Spleen (tissue), 13 donors: Measurements from ENCODE around the gene SPRED3. TPM values are rescaled to one million over a fixed set of nuclear protein-coding genes. Genes with fewer than 3 reads are reported as not detected.
"Not testable (repeated sequence)": the region's sequence is repeated elsewhere in the genome, so short reads cannot be mapped to it uniquely, and the experiment has no call there.

Source experiments
- DNase-seq: peaks from one replicate; pipeline ENCODE4 v3.0.0-alpha.2; 2020
- H3K27ac ChIP-seq, 8 donors: fragments of 200-600 bp; sonication (generic) in 7 of 8; 1 replicate in 4 of 8; 2 replicates in 4 of 8; pipeline versions ENCODE4 v1.5.0 to v1.8.0; 2016 to 2021; ENCODE audit warnings: inconsistent platforms in 4 of 8, mild to moderate bottlenecking in 4 of 8, moderate library complexity in 1 of 8
- H3K27me3 ChIP-seq, 7 donors: fragments of 200-600 bp; sonication (generic) in 6 of 7; replicated peaks in 1 of 7; 1 replicate in 4 of 7; 2 replicates in 3 of 7; pipeline versions ENCODE4 v1.5.0 to v1.8.0; 2016 to 2021; ENCODE audit warnings: inconsistent platforms in 3 of 7, mild to moderate bottlenecking in 1 of 7
- H3K36me3 ChIP-seq, 6 donors: fragments of 200-600 bp; sonication (generic) in 5 of 6; 1 replicate in 4 of 6; 2 replicates in 2 of 6; pipeline versions ENCODE4 v1.5.0 to v1.8.0; 2016 to 2021; ENCODE audit warnings: inconsistent platforms in 2 of 6
- H3K4me1 ChIP-seq, 6 donors: fragments of 200-600 bp; sonication (generic) in 5 of 6; 1 replicate in 3 of 6; 2 replicates in 3 of 6; pipeline versions ENCODE4 v1.5.0 to v1.8.0; 2016 to 2021; ENCODE audit warnings: inconsistent platforms in 3 of 6
- H3K4me3 ChIP-seq, 8 donors: fragments of 200-600 bp; sonication (generic) in 7 of 8; 1 replicate in 4 of 8; 2 replicates in 4 of 8; pipeline versions ENCODE4 v1.5.0 to v1.8.0; 2016 to 2021; ENCODE audit warnings: inconsistent platforms in 4 of 8, mild to moderate bottlenecking in 4 of 8, moderate library complexity in 2 of 8
- H3K9me3 ChIP-seq, 8 donors: fragments of 200-600 bp; sonication (generic) in 7 of 8; 1 replicate in 4 of 8; 2 replicates in 4 of 8; pipeline versions ENCODE4 v1.5.0 to v1.8.0; 2016 to 2021; ENCODE audit warnings: inconsistent platforms in 4 of 8
- CTCF ChIP-seq, 11 experiments: fragments of 200-600 bp in 7 of 11; fragments of 450-650 bp in 4 of 11; sonication (generic) in 4 of 11; IDR thresholded peaks in 8 of 11; conservative IDR thresholded peaks in 3 of 11; 1 replicate in 7 of 11; 2 replicates in 4 of 11; pipeline versions ENCODE4 v1.4.0 to v1.8.0; 2016 to 2021; ENCODE audit warnings: antibody characterized with exemption in 11 of 11, inconsistent platforms in 4 of 11, mild to moderate bottlenecking in 1 of 11
- POLR2A ChIP-seq, 3 donors: fragments of 450-650 bp; IDR thresholded peaks; one replicate each; pipeline ENCODE4 v1.5.1; 2017; ENCODE audit warnings: antibody characterized with exemption in 3 of 3, mild to moderate bottlenecking in 1 of 3
- POLR2AphosphoS5 ChIP-seq, 3 donors: sonication (generic); formaldehyde crosslinking; IDR thresholded peaks; one replicate each; pipeline ENCODE4 v1.5.1; 2017; ENCODE audit warnings: antibody characterized with exemption in 3 of 3
- WGBS, 5 donors: extraction: QIAGEN DNeasy Blood & Tissue Kit in 3 of 5; methylation state at CpG; one replicate each; pipeline versions ENCODE4 v1.1.5 to v1.1.7; 2013 to 2018; 5-methylcytosine and 5-hydroxymethylcytosine counted together
- intact Hi-C: fragments of 100-400 bp; cut with DNase I; formaldehyde crosslinking; loops from one replicate; pipeline ENCODE4 v1.15.0; 2023; ENCODE audit warnings: low total_unique reads
- long read RNA-seq, 2 donors: transcript quantifications; one replicate each; lab custom pipeline, GENCODE V29; 2026
- polyA plus RNA-seq, 3 donors: library from polyadenylated mRNA; stranded (reverse); fragments of 200-250 nt; gene quantifications; one replicate each; pipeline ENCODE4 v1.2.1, GENCODE V29; 2013
- total RNA-seq, 7 donors: library from RNA; depleted of rRNA in 3 of 7; stranded (reverse); fragments of >200 nt in 3 of 7; fragmentation: NEBNext Ultra II Directional in 4 of 7; extraction: Animal tissue kit (Norgen Biotek cat#: 25700) in 4 of 7; gene quantifications; one replicate each; pipeline versions ENCODE4 v1.1.0 to v1.2.1, GENCODE V29; 2016 to 2021
- donor health status: healthy with polysubstance abuse.
- donor health status: DM: no; HTN: no; CAD: no; lungs with moderate emphysema.
- donor health status: DM: no; HTN: no; CAD: no.
- donor health status: Bipolar disorder and iron deficiency.
- donor health status: healthy.
- donor health status: DM: no; HTN: no; CAD: no.
- donor health status: DM: yes; HTN: yes; CAD: no.

Gene SPRED3
- total RNA-seq = 1 to 10 TPM in 1 of 7 donors, under 1 TPM in 5, not detected in 1; 0.14 to 1.2 (median 0.47) TPM
- under 1 TPM; 0.03 to 0.46 (median 0.45) TPM for polyA plus RNA-seq
- long read RNA-seq, donor 1 = 0 reads
- long read RNA-seq, donor 2 = 0 reads

GRCh38 chr19:38388349-38389100 lies at the start of gene SPRED3:
Gene SPRED3, plus strand, starts transcription at chr19:38388697. Its CDS starts 1,606 bp downstream, at chr19:38390303.
- no peak for DNase-seq
- Histone ChIP-seq H3K4me3 (peak within 1 kb of the TSS; percentile 5 to 73 (median 42)), H3K9me3 (no peaks in the 10 kb centered on the region), H3K36me3 (peaks cover 0 to 29% (median 15%) of the 10 kb centered on the region in 6 donors), H3K27ac (peak within 1 kb of the TSS in 3 of 8 donors; percentile 57 to 75 (median 69)), H3K27me3 (peaks cover 0 to 84% (median 48%) of the 10 kb centered on the region in 7 donors), H3K4me1 (peaks cover 30 to 52% (median 42%) of the 10 kb centered on the region in 6 donors)
- WGBS, 5 donors = 0 to 7% (median 1%) methylated on average over 16 to 44 of the region's 46 CpGs
- intact Hi-C loops = no loop called here
- TF ChIP-seq CTCF (IDR thresholded peaks at IDR 0.05 in 8 of 11, conservative IDR thresholded peaks at IDR 0.05 in 3 of 11) (no peak), POLR2AphosphoS5 (IDR thresholded peaks at IDR 0.05) (no peak), POLR2A (IDR thresholded peaks at IDR 0.05) (no peak)

- intact Hi-C loops = loop anchor here (5.0 kb wide), 1 partner anchor 33 kb away; the partner anchor contains the start of gene PSMD8
- not testable (repeated sequence) for H3K27me3 ChIP-seq, H3K27ac ChIP-seq, DNase-seq, H3K9me3 ChIP-seq, H3K4me3 ChIP-seq
- Histone ChIP-seq H3K4me1 (peaks cover 7 to 29% (median 21%) of the 10 kb centered on the region in 6 donors), H3K36me3 (peaks cover 0 to 58% (median 0%) of the 10 kb centered on the region in 6 donors)
- WGBS, 5 donors = 81 to 90% (median 87%) methylated on average over 4 of the region's 4 CpGs
These were observed 49.5 kb upstream of the SPRED3 start for GRCh38 chr19:38339011-38339410.

- intact Hi-C loops = no loop called here
- H3K4me1 ChIP-seq = peaks cover 7 to 20% (median 12%) of the 10 kb centered on the region in 6 donors
- no peak for TF ChIP-seq POLR2AphosphoS5 (IDR thresholded peaks at IDR 0.05)
- TF ChIP-seq CTCF (IDR thresholded peaks at IDR 0.05 in 8 of 11, conservative IDR thresholded peaks at IDR 0.05 in 3 of 11) = no peak
- TF ChIP-seq POLR2A (IDR thresholded peaks at IDR 0.05) = no peak
- no peaks in the 10 kb centered on the region for H3K9me3 ChIP-seq
- H3K27ac ChIP-seq = no peak overlapping the region
- DNase-seq = no peak
- H3K27me3 ChIP-seq = no peaks in the 10 kb centered on the region
- peaks cover 0 to 74% (median 0%) of the 10 kb centered on the region in 6 donors for H3K36me3 ChIP-seq
- 86 to 97% (median 93%) methylated on average over 2 of the region's 2 CpGs for WGBS, 5 donors
- H3K4me3 ChIP-seq = no peak overlapping the region
These were observed 47.6 kb upstream of the SPRED3 start for GRCh38 chr19:38340927-38341326.

- Histone ChIP-seq H3K4me3 (no peak overlapping the region), H3K36me3 (peaks cover 0 to 51% (median 0%) of the 10 kb centered on the region in 6 donors), H3K27me3 (peaks cover 0 to 7% (median 0%) of the 10 kb centered on the region in 7 donors), H3K4me1 (no peaks in the 10 kb centered on the region), H3K27ac (no peak overlapping the region), H3K9me3 (no peaks in the 10 kb centered on the region)
- no peak for DNase-seq
- no peak for TF ChIP-seq CTCF (IDR thresholded peaks at IDR 0.05 in 8 of 11, conservative IDR thresholded peaks at IDR 0.05 in 3 of 11)
- no peak for TF ChIP-seq POLR2AphosphoS5 (IDR thresholded peaks at IDR 0.05)
- no peak for TF ChIP-seq POLR2A (IDR thresholded peaks at IDR 0.05)
- 89 to 96% (median 91%) methylated on average over 4 of the region's 4 CpGs for WGBS, 5 donors
- intact Hi-C loops = no loop called here
These were observed 41.7 kb upstream of the SPRED3 start for GRCh38 chr19:38346837-38347236.
